IMR-90 (cell line): ENCODE data around the gene ARHGAP24.

Source experiments
- CEBPB ChIP-seq: IDR thresholded peaks from 2 replicates; pipeline ENCODE4 v1.6.1; 2012; ENCODE audit warnings: low read depth, low read length, improper control_type of control experiment
- CHD1 ChIP-seq: IDR thresholded peaks from 2 replicates; pipeline ENCODE4 v1.6.1; 2012; ENCODE audit warnings: low read depth, low read length, improper control_type of control experiment
- MAFK ChIP-seq: IDR thresholded peaks from 2 replicates; pipeline ENCODE4 v1.6.1; 2012; ENCODE audit warnings: low read depth, low read length, improper control_type of control experiment
- MAZ ChIP-seq: IDR thresholded peaks from 2 replicates; pipeline ENCODE4 v1.6.1; 2012; ENCODE audit warnings: low read depth, mild to moderate bottlenecking, low read length, improper control_type of control experiment, moderate library complexity, borderline replicate concordance
- MXI1 ChIP-seq: IDR thresholded peaks from 2 replicates; pipeline ENCODE4 v1.6.1; 2012; ENCODE audit warnings: low read depth, mild to moderate bottlenecking, low read length, moderate library complexity, borderline replicate concordance
- NFE2L2 ChIP-seq: fragments of 150-350 bp; IDR thresholded peaks from 2 replicates; pipeline ENCODE4 v1.6.1; 2016; ENCODE audit warnings: low read depth, mild to moderate bottlenecking, low read length
- POLR2A ChIP-seq: IDR thresholded peaks from 2 replicates; pipeline ENCODE4 v1.6.1; 2012; ENCODE audit warnings: mild to moderate bottlenecking, low read depth, low read length
- RAD21 ChIP-seq: IDR thresholded peaks from 2 replicates; pipeline ENCODE4 v1.6.1; 2012; ENCODE audit warnings: low read length, improper control_type of control experiment
- RCOR1 ChIP-seq: IDR thresholded peaks from 2 replicates; pipeline ENCODE4 v1.6.1; 2012; ENCODE audit warnings: mild to moderate bottlenecking, low read length, improper control_type of control experiment; ENCODE audit not compliant: insufficient replicate concordance
- RFX5 ChIP-seq: IDR thresholded peaks from 2 replicates; pipeline ENCODE4 v1.8.0; 2012; ENCODE audit warnings: low read depth, mild to moderate bottlenecking, low read length, moderate library complexity
- TF ChIP-seq, protein P1 (sequence below): conservative IDR thresholded peaks from 2 replicates; pipeline ENCODE4 v1.5.1; 2012; ENCODE audit warnings: mild to moderate bottlenecking, low read depth, low read length, improper control_type of control experiment
- TF ChIP-seq, protein P2 (sequence below): fragments of 150-350 bp; IDR thresholded peaks from 2 replicates; pipeline ENCODE4 v1.6.1; 2016; ENCODE audit warnings: low read depth, mild to moderate bottlenecking, low read length, moderate library complexity, borderline replicate concordance
- TF ChIP-seq, protein P3 (sequence below): fragments of 150-350 bp; IDR thresholded peaks from 2 replicates; pipeline ENCODE4 v1.6.1; 2017; ENCODE audit warnings: mild to moderate bottlenecking, antibody characterized with exemption, low read length, low read depth

DNA sequence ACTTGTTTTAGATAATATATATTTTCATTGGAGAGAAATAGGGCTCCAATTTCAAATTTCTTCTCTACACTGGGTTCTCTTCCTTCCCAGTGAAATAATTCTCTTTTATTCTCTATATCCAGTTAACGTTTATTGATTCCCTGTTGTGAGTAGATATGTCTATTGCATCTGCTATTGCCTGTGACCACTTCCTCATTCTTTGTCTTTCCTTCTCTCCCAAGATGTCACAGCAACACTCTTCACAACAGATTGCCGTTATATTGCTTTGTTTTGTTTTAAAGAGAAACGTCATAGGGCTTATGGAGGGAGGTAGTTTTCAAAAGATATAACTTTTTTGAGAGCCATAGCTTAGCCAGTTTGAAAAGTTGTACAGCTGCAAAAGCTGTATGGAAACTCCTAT, 343.8 kb downstream of the ARHGAP24 start:
- TF ChIP-seq, protein P1, sequence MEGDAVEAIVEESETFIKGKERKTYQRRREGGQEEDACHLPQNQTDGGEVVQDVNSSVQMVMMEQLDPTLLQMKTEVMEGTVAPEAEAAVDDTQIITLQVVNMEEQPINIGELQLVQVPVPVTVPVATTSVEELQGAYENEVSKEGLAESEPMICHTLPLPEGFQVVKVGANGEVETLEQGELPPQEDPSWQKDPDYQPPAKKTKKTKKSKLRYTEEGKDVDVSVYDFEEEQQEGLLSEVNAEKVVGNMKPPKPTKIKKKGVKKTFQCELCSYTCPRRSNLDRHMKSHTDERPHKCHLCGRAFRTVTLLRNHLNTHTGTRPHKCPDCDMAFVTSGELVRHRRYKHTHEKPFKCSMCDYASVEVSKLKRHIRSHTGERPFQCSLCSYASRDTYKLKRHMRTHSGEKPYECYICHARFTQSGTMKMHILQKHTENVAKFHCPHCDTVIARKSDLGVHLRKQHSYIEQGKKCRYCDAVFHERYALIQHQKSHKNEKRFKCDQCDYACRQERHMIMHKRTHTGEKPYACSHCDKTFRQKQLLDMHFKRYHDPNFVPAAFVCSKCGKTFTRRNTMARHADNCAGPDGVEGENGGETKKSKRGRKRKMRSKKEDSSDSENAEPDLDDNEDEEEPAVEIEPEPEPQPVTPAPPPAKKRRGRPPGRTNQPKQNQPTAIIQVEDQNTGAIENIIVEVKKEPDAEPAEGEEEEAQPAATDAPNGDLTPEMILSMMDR: no peak
- TF ChIP-seq MAZ (no peak), POLR2A (no peak), RCOR1 (no peak), RAD21 (no peak), MAFK (no peak), CEBPB (no peak), NFE2L2 (no peak), MXI1 (no peak), CHD1 (no peak), RFX5 (no peak)
- TF ChIP-seq, protein P2, sequence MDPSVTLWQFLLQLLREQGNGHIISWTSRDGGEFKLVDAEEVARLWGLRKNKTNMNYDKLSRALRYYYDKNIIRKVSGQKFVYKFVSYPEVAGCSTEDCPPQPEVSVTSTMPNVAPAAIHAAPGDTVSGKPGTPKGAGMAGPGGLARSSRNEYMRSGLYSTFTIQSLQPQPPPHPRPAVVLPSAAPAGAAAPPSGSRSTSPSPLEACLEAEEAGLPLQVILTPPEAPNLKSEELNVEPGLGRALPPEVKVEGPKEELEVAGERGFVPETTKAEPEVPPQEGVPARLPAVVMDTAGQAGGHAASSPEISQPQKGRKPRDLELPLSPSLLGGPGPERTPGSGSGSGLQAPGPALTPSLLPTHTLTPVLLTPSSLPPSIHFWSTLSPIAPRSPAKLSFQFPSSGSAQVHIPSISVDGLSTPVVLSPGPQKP: no peak
- TF ChIP-seq, protein P3, sequence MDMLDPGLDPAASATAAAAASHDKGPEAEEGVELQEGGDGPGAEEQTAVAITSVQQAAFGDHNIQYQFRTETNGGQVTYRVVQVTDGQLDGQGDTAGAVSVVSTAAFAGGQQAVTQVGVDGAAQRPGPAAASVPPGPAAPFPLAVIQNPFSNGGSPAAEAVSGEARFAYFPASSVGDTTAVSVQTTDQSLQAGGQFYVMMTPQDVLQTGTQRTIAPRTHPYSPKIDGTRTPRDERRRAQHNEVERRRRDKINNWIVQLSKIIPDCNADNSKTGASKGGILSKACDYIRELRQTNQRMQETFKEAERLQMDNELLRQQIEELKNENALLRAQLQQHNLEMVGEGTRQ: no peak
